Vagina (tissue), 2 donors: ENCODE data around the gene OTULIN. TPM values are rescaled to one million over a fixed set of nuclear protein-coding genes. Genes with fewer than 3 reads are reported as not detected.
A peak's percentile ranks its signal among the peaks of the same experiment; 100 is the strongest.

ENCODE experiments used
- DNase-seq, 2 donors: peaks; one replicate each; pipeline ENCODE4 v3.0.0-alpha.2; 2017; ENCODE audit errors: extremely low spot score in 2 of 2
- H3K27ac ChIP-seq: fragments of 200-600 bp; sonication (generic); one replicate; pipeline ENCODE4 v1.5.1; 2019
- H3K27me3 ChIP-seq: fragments of 200-600 bp; sonication (generic); one replicate; pipeline ENCODE4 v1.5.1; 2019
- H3K36me3 ChIP-seq, 2 donors: fragments of 200-600 bp; sonication (generic); one replicate each; pipeline ENCODE4 v1.5.1; 2017 to 2019
- H3K4me1 ChIP-seq: fragments of 200-600 bp; sonication (generic); one replicate; pipeline ENCODE4 v1.5.1; 2019
- H3K4me3 ChIP-seq, 2 donors: fragments of 200-600 bp; sonication (generic); 1 replicate in 1 of 2; 2 replicates in 1 of 2; pipeline ENCODE4 v1.5.1; 2016 to 2019
- H3K9me3 ChIP-seq: fragments of 200-600 bp; sonication (generic); one replicate; pipeline ENCODE4 v1.5.1; 2019
- CTCF ChIP-seq, 3 experiments: fragments of 450-650 bp in 2 of 3; fragments of 200-600 bp in 1 of 3; sonication (generic) in 1 of 3; IDR thresholded peaks; one replicate each; pipeline ENCODE4 v1.5.1; 2017 to 2019; ENCODE audit warnings: antibody characterized with exemption in 3 of 3, mild to moderate bottlenecking in 2 of 3, moderate library complexity in 2 of 3
- POLR2A ChIP-seq, 2 donors: fragments of 450-650 bp; IDR thresholded peaks; one replicate each; pipeline ENCODE4 v1.6.1; 2017; ENCODE audit warnings: antibody characterized with exemption in 2 of 2, mild to moderate bottlenecking in 2 of 2, moderate library complexity in 2 of 2
- POLR2AphosphoS5 ChIP-seq, 2 donors: sonication (generic); formaldehyde crosslinking; IDR thresholded peaks; one replicate each; pipeline ENCODE4 v1.9.0; 2017; ENCODE audit warnings: antibody characterized with exemption in 2 of 2, mild to moderate bottlenecking in 2 of 2, low read depth in 1 of 2; ENCODE audit not compliant: insufficient read depth in 1 of 2
- intact Hi-C: fragments of 100-400 bp; cut with DNase I; formaldehyde crosslinking; loops from one replicate; pipeline ENCODE4 v1.15.1; 2023
- total RNA-seq: library from RNA; depleted of rRNA; stranded (reverse); fragments of >200 nt; gene quantifications from one replicate; pipeline ENCODE4 v1.2.3, GENCODE V29; 2016

OTULIN gene
- total RNA-seq, 1 donor from 2014 or later: 34.1 TPM

GRCh38 chr5:14663734-14664269 lies 716 bp upstream of the OTULIN start:
- no peak for TF ChIP-seq CTCF (IDR thresholded peaks at IDR 0.05)
- no peak for TF ChIP-seq POLR2AphosphoS5 (IDR thresholded peaks at IDR 0.05; ENCODE audit: insufficient read depth in 1 of 2, low read depth in 1 of 2)
- no peak for TF ChIP-seq POLR2A (IDR thresholded peaks at IDR 0.05)
- Histone ChIP-seq H3K36me3 (no peaks in the 10 kb centered on the region), H3K4me1 (peaks cover 47% of the 10 kb centered on the region), H3K9me3 (no peaks in the 10 kb centered on the region), H3K27ac (peak overlapping the region; percentile 97), H3K27me3 (no peaks in the 10 kb centered on the region), H3K4me3 (peak overlapping the region; percentile 80 to 92)
- intact Hi-C loops: no loop called here
- DNase-seq: no peak

- H3K9me3 ChIP-seq: no peaks in the 10 kb centered on the region
- H3K36me3 ChIP-seq: no peaks in the 10 kb centered on the region
- intact Hi-C loops: no loop called here
- H3K4me1 ChIP-seq: peaks cover 59% of the 10 kb centered on the region
- peak overlapping the region; percentile 97 for H3K27ac ChIP-seq
- DNase-seq: no peak
- TF ChIP-seq CTCF (IDR thresholded peaks at IDR 0.05) (no peak), POLR2A (IDR thresholded peaks at IDR 0.05) (no peak), POLR2AphosphoS5 (IDR thresholded peaks at IDR 0.05; ENCODE audit: insufficient read depth in 1 of 2, low read depth in 1 of 2) (no peak)
- no peaks in the 10 kb centered on the region for H3K27me3 ChIP-seq
- H3K4me3 ChIP-seq: peak overlapping the region; percentile 80 to 92
Measured at GRCh38 chr5:14665101-14665822, 744 bp downstream of the OTULIN start.

GRCh38 chr5:14665949-14666348 lies 1.4 kb downstream of the OTULIN start:
- Histone ChIP-seq H3K36me3 (no peaks in the 10 kb centered on the region), H3K9me3 (no peaks in the 10 kb centered on the region), H3K27me3 (no peaks in the 10 kb centered on the region), H3K4me3 (peak overlapping the region; percentile 80 to 92), H3K27ac (peak overlapping the region; percentile 97), H3K4me1 (peaks cover 66% of the 10 kb centered on the region)
- no peak for DNase-seq
- intact Hi-C loops: no loop called here
- no peak for TF ChIP-seq POLR2AphosphoS5 (IDR thresholded peaks at IDR 0.05; ENCODE audit: insufficient read depth in 1 of 2, low read depth in 1 of 2)
- no peak for TF ChIP-seq POLR2A (IDR thresholded peaks at IDR 0.05)
- no peak for TF ChIP-seq CTCF (IDR thresholded peaks at IDR 0.05)

- Histone ChIP-seq H3K4me1 (peaks cover 70% of the 10 kb centered on the region), H3K36me3 (no peaks in the 10 kb centered on the region), H3K9me3 (no peaks in the 10 kb centered on the region), H3K4me3 (peak overlapping the region in 1 of 2 donors; percentile 80), H3K27ac (no peak overlapping the region), H3K27me3 (no peaks in the 10 kb centered on the region)
- intact Hi-C loops: no loop called here
- TF ChIP-seq POLR2AphosphoS5 (IDR thresholded peaks at IDR 0.05; ENCODE audit: insufficient read depth in 1 of 2, low read depth in 1 of 2) (no peak), CTCF (IDR thresholded peaks at IDR 0.05) (no peak), POLR2A (IDR thresholded peaks at IDR 0.05) (no peak)
- no peak for DNase-seq
Measured at GRCh38 chr5:14666357-14666756, 1.8 kb downstream of the OTULIN start.

GRCh38 chr5:14667290-14667689 lies 2.8 kb downstream of the OTULIN start:
- H3K27me3 ChIP-seq: no peaks in the 10 kb centered on the region
- no peaks in the 10 kb centered on the region for H3K9me3 ChIP-seq
- H3K4me3 ChIP-seq: no peak overlapping the region
- peaks cover 79% of the 10 kb centered on the region for H3K4me1 ChIP-seq
- H3K27ac ChIP-seq: no peak overlapping the region
- intact Hi-C loops: no loop called here
- TF ChIP-seq CTCF (IDR thresholded peaks at IDR 0.05) (no peak), POLR2A (IDR thresholded peaks at IDR 0.05) (no peak), POLR2AphosphoS5 (IDR thresholded peaks at IDR 0.05; ENCODE audit: insufficient read depth in 1 of 2, low read depth in 1 of 2) (no peak)
- H3K36me3 ChIP-seq: no peaks in the 10 kb centered on the region
- no peak for DNase-seq
